ENCODE data around the gene LYST.

- TF ChIP-seq CTCF (IDR thresholded peaks at IDR 0.05; ENCODE audit: poor library complexity) (no peak), EZH2phosphoT487 (IDR thresholded peaks at IDR 0.05; ENCODE audit: low read depth, severe bottlenecking, unreplicated experiment) (no peak)
Measured at GRCh38 chr1:235635938-235636662, 230.6 kb downstream of the LYST start.

Measured in hepatocyte (in vitro differentiated cells).